ENCODE results near the gene TRAK2. TPM values are rescaled to one million over a fixed set of nuclear protein-coding genes. Genes with fewer than 3 reads are reported as not detected.
A peak's percentile ranks its signal among the peaks of the same experiment; 100 is the strongest.

TRAK2 gene
- total and polyA plus RNA-seq, 2 donors (not counting 1 experiment from before 2014, with no cell fraction given) = 16.9 to 21.6 TPM

GRCh38 chr2:201452058-201452921 is 1.0 kb upstream of the TRAK2 start:
- Histone ChIP-seq H3K36me3 (replicated peaks in 1 of 2; ENCODE audit: control extremely low read depth in 1 of 2, control insufficient read depth in 1 of 2, extremely low read depth in 1 of 2, insufficient read depth in 2 of 2, low read length in 1 of 2) (peaks cover 0 to 12% of the 10 kb centered on the region in 2 experiments), H3K4me2 (replicated peaks; ENCODE audit: low read depth, low read length, poor library complexity, severe bottlenecking) (peak overlapping the region; percentile 83), H2AFZ (ENCODE audit: insufficient read depth, low read depth, low read length, poor library complexity, severe bottlenecking) (peak overlapping the region; percentile 83), H3K4me3 (ENCODE audit: control extremely low read depth in 1 of 5, extremely low read depth in 1 of 5, insufficient read depth in 1 of 5, low read depth in 2 of 5, low read length in 4 of 5) (peak overlapping the region; percentile 46 to 94 (median 69)), H3K27me3 (replicated peaks in 1 of 4; ENCODE audit: control extremely low read depth in 1 of 4, control insufficient read depth in 3 of 4, insufficient read depth in 4 of 4, low read length in 3 of 4) (no peaks in the 10 kb centered on the region), H3K79me2 (ENCODE audit: control insufficient read depth, insufficient read depth, low read length) (peaks cover 47% of the 10 kb centered on the region), H3K27ac (ENCODE audit: low read length in 2 of 2) (peak overlapping the region in 1 of 2 donors; percentile 88), H3K9me3 (ENCODE audit: control extremely low read depth in 1 of 3, control insufficient read depth in 2 of 3, insufficient read depth in 1 of 3, low read length in 2 of 3) (no peaks in the 10 kb centered on the region), H3K4me1 (ENCODE audit: control insufficient read depth in 2 of 2, insufficient read depth in 2 of 2, low read length in 2 of 2) (peaks cover 34 to 37% of the 10 kb centered on the region in 2 donors), H4K20me1 (ENCODE audit: control insufficient read depth, insufficient read depth, low read length, poor library complexity, severe bottlenecking) (no peaks in the 10 kb centered on the region), H3K9ac (ENCODE audit: low read length) (peak overlapping the region; percentile 82)
- CTCF ChIA-PET = interaction anchor here (0.6 to 2.0 kb wide), 5 partner anchors 58 to 496 kb away, joined by 3 to 5 read pairs (median 4); partner anchors contain the start of gene CASP10
- no peak for TF ChIP-seq EZH2 (IDR thresholded peaks at IDR 0.05; ENCODE audit: borderline replicate concordance, insufficient read depth, low read depth, low read length, poor library complexity, severe bottlenecking)
- TF ChIP-seq, protein P1, sequence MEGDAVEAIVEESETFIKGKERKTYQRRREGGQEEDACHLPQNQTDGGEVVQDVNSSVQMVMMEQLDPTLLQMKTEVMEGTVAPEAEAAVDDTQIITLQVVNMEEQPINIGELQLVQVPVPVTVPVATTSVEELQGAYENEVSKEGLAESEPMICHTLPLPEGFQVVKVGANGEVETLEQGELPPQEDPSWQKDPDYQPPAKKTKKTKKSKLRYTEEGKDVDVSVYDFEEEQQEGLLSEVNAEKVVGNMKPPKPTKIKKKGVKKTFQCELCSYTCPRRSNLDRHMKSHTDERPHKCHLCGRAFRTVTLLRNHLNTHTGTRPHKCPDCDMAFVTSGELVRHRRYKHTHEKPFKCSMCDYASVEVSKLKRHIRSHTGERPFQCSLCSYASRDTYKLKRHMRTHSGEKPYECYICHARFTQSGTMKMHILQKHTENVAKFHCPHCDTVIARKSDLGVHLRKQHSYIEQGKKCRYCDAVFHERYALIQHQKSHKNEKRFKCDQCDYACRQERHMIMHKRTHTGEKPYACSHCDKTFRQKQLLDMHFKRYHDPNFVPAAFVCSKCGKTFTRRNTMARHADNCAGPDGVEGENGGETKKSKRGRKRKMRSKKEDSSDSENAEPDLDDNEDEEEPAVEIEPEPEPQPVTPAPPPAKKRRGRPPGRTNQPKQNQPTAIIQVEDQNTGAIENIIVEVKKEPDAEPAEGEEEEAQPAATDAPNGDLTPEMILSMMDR (IDR thresholded peaks at IDR 0.05) = peak; percentile 2
- POLR2A ChIA-PET = interaction anchor here (0.6 to 2.2 kb wide), 8 partner anchors 191 to 1570 kb away, joined by 3 to 8 read pairs (median 6); partner anchors contain the start of genes ALS2, CLK1, NIF3L1 and PPIL3
- peak overlapping the region; percentile 90 for H3K4me3 Mint-ChIP-seq
- DNase-seq (no peak), ATAC-seq (ENCODE audit: low read depth) (no peak)
- H3K4me1 Mint-ChIP-seq = peaks cover 35% of the 10 kb centered on the region
- peak overlapping the region; percentile 88 for H3K27ac Mint-ChIP-seq
- H3K9me3 Mint-ChIP-seq (ENCODE audit: insufficient read depth) = no peaks in the 10 kb centered on the region
- H3K27me3 Mint-ChIP-seq = no peaks in the 10 kb centered on the region
- 5% methylated on average over 43 of the region's 49 CpGs for WGBS (ENCODE audit: insufficient coverage)
- intact Hi-C loops (cut with micrococcal nuclease) = loop anchor here (5.0 to 10.0 kb wide), 4 partner anchors 123 to 1785 kb away; partner anchors contain the start of genes CYP20A1, FZD7, MAIP1 and TYW5

Data from B cell (primary cell).